COLO668 (cell line): ENCODE measurements around the gene GBP1.
"Not testable (repeated sequence)": the region's sequence is repeated elsewhere in the genome, so short reads cannot be mapped to it uniquely, and the experiment has no call there.

Experiments used
- DNase-seq: peaks from one replicate; lab custom pipeline; 2025; ENCODE audit not compliant: unreplicated experiment; lab: John Stamatoyannopoulos, UW

Gene GBP1

GRCh38 chr1:89022167-89022959 is 42.6 kb downstream of the GBP1 start, which contains the start of gene GBP3:
TSS of gene GBP3 (minus strand) at chr1:89022866. CDS start at chr1:89020721, 2,145 bp downstream.
- DNase-seq: peak; percentile 25

GRCh38 chr1:89018318-89018717 is 46.7 kb downstream of the GBP1 start:
- not testable (repeated sequence) for DNase-seq

DNA sequence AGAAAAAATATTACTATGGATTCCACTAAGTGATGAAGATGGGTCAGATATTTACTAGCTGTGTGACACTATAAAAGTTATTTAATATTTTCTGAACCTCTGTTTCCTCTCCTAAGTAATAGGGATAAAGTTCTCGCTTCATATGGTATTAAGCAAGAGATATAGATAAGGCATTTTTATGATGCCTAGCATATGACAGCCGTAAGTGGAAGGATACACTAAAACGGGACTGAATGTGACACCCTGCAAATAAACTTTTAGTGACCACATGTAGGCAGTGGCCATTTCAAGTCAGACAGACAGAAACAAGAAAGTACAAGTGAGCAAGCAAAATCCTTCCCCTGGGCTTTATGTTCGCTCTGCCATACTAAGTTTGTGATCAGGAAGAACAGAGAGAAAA is 56.5 kb downstream of the GBP1 start:
- no peak for DNase-seq

DNA sequence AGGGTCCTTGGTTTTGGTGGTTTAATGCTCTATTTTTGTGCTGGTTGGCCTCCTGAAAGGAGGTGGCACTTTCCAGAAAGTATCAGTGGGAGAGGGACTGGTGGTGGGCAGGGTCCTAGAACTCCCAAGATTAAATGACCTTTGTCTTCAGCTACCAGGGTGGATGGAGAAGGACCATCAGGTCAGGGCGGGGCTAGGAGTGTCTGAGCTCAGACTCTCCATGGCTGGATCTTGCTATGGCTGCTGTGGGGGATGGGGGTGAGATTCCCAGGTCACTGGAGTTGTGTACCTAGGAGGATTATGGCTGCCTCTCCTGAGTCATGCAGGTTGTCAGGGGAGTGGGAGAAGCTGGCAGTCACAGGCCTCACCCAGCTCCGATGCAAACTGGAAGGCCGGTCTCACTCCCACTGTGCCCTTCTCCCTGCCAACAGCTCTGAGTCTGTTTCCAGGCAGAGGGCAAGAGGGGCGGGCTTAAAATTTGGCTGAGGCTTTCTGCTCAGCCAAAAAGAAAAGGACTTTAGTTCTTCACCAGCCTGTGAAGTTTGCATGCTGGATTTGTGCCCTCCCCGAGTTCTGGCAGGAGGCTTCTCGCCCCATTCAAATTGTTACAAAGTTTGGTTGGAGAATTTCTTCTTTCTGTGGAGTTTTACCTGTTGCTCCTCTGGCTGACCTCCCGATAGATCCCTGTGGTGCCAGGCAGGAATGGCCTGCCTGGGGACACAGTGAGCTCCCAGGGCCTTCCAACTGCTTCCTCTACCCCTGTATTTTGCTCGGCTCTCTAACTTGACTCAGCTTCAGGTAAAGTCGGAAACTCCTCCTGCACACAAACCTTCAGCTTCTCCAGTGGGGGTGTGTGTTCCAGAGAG is 59.5 kb downstream of the GBP1 start:
- no peak for DNase-seq
